PFSK-1 (cell line): Measurements from ENCODE around the gene RABGAP1L.

Experiments used
- POLR2AphosphoS5 ChIP-seq: IDR thresholded peaks from 2 replicates; pipeline ENCODE4 v1.6.1; 2012; ENCODE audit warnings: low read depth, mild to moderate bottlenecking, control low read depth, low read length, moderate library complexity
- TAF1 ChIP-seq: IDR thresholded peaks from 2 replicates; pipeline ENCODE4 v1.6.1; 2012; ENCODE audit warnings: low read length, control low read depth, borderline replicate concordance; ENCODE audit not compliant: insufficient read depth
- TF ChIP-seq, protein P1 (sequence below), 2 experiments: IDR thresholded peaks; 2 replicates each; pipeline versions ENCODE4 v1.6.1 to v1.8.0; 2011 to 2012; ENCODE audit warnings: low read depth in 2 of 2, low read length in 2 of 2, control low read depth in 1 of 2, inconsistent platforms in 1 of 2, mild to moderate bottlenecking in 1 of 2, moderate library complexity in 1 of 2; ENCODE audit not compliant: insufficient read depth in 1 of 2

DNA sequence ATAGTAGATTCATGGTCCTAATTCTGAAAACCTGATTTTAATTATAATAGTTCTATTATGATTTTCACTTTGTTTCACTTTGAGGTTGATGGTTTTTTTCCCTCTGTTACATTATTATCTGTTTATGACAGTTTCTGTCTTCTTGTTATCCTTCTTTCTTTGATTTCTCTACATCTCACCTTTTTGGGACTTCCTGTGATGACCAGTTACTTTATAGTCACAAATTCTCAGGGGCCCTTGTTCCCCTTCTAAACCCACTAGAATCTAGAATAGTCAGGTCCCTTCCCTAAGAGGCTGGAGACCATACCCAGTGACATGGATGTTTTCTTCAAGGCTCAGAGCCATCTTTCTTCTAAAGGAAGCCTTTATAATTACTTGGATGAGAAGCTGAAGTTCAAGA, 526.9 kb downstream of the RABGAP1L start:
- TF ChIP-seq POLR2AphosphoS5 (no peak), TAF1 (no peak)
- TF ChIP-seq, protein P1, sequence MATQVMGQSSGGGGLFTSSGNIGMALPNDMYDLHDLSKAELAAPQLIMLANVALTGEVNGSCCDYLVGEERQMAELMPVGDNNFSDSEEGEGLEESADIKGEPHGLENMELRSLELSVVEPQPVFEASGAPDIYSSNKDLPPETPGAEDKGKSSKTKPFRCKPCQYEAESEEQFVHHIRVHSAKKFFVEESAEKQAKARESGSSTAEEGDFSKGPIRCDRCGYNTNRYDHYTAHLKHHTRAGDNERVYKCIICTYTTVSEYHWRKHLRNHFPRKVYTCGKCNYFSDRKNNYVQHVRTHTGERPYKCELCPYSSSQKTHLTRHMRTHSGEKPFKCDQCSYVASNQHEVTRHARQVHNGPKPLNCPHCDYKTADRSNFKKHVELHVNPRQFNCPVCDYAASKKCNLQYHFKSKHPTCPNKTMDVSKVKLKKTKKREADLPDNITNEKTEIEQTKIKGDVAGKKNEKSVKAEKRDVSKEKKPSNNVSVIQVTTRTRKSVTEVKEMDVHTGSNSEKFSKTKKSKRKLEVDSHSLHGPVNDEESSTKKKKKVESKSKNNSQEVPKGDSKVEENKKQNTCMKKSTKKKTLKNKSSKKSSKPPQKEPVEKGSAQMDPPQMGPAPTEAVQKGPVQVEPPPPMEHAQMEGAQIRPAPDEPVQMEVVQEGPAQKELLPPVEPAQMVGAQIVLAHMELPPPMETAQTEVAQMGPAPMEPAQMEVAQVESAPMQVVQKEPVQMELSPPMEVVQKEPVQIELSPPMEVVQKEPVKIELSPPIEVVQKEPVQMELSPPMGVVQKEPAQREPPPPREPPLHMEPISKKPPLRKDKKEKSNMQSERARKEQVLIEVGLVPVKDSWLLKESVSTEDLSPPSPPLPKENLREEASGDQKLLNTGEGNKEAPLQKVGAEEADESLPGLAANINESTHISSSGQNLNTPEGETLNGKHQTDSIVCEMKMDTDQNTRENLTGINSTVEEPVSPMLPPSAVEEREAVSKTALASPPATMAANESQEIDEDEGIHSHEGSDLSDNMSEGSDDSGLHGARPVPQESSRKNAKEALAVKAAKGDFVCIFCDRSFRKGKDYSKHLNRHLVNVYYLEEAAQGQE (IDR thresholded peaks at IDR 0.05; ENCODE audit: insufficient read depth in 1 of 2, low read depth in 2 of 2, low read length in 2 of 2): no peak
